HCT116 (cell line): ENCODE data around the gene C9orf78. TPM values are rescaled to one million over a fixed set of nuclear protein-coding genes. Genes with fewer than 3 reads are reported as not detected.

Source experiments
- ATAC-seq: fragments of 200-7000 bp; cut with Tn5 transposase; 2 replicates; pipeline ENCODE4 v1.9.1; 2020; ENCODE audit warnings: mild to moderate bottlenecking, moderate library complexity
- BruUV-seq: library from RNA; stranded (reverse); fragments of 400-500 nt; replicated peaks from 2 replicates; lab custom pipeline; 2021; lab: Mats Ljungman, UMichigan
- CTCF ChIA-PET: fragments of 300-600 bp; sonication (Branson Sonifier 250); formaldehyde crosslinking; loops from one replicate; lab custom pipeline; 2021; ENCODE audit warnings: antibody characterized with exemption; lab: Charles Lee
- POLR2A ChIA-PET: fragments of 300-600, 350-600 bp; sonication (Branson Sonifier 250); formaldehyde crosslinking; loops from one replicate; lab custom pipeline; 2021; ENCODE audit warnings: antibody characterized with exemption; lab: Charles Lee
- RAD21 ChIA-PET, 2 experiments: fragments of 300-600 bp; sonication (Branson Sonifier 250); formaldehyde crosslinking; loops; one replicate each; lab custom pipeline; 2023; ENCODE audit warnings: low total read pairs in 2 of 2; ENCODE audit not compliant: uncharacterized antibody in 2 of 2, unreplicated experiment in 2 of 2, low non-redundant PET in 1 of 2; lab: Charles Lee
- DNase-seq: peaks from one replicate; pipeline ENCODE4 v3.0.0-alpha.2; 2010; ENCODE audit warnings: low read depth, low spot score
- H2AFZ ChIP-seq: fragments of 200-600 bp; shearing (Covaris generic), sonication (generic); 2 replicates; pipeline ENCODE4 v1.6.1; 2017; ENCODE audit warnings: low read depth, mixed run types, mixed read lengths, antibody characterized with exemption, low read length; ENCODE audit not compliant: poor library complexity, severe bottlenecking
- H3K27ac ChIP-seq: 2 replicates; pipeline ENCODE4 v1.5.1; 2012; ENCODE audit warnings: low read depth, low read length
- H3K27me3 ChIP-seq: fragments of 200-600 bp; sonication (generic); 2 replicates; pipeline ENCODE4 v1.6.1; 2016; ENCODE audit warnings: mixed run types, low read length, mixed read lengths; ENCODE audit not compliant: insufficient read depth
- H3K36me3 ChIP-seq, 2 experiments: fragments of 200-500 bp in 1 of 2; fragments of 200-600 bp in 1 of 2; sonication (Bioruptor generic) in 1 of 2; sonication (generic) in 1 of 2; 2 replicates each; pipeline versions ENCODE4 v1.5.1 to v1.6.1; 2014 to 2016; ENCODE audit warnings: low read length in 2 of 2, inconsistent platforms in 1 of 2, mixed read lengths in 1 of 2, mixed run types in 1 of 2; ENCODE audit not compliant: insufficient read depth in 2 of 2, control insufficient read depth in 1 of 2
- H3K4me1 ChIP-seq, 2 experiments: fragments of 200-600 bp in 1 of 2; sonication (generic) in 1 of 2; 2 replicates each; pipeline versions ENCODE4 v1.5.1 to v1.6.1; 2012 to 2017; ENCODE audit warnings: low read length in 2 of 2, inconsistent platforms in 1 of 2, mild to moderate bottlenecking in 1 of 2, mixed read lengths in 1 of 2, mixed run types in 1 of 2, moderate library complexity in 1 of 2; ENCODE audit not compliant: insufficient read depth in 2 of 2, control insufficient read depth in 1 of 2
- H3K4me2 ChIP-seq: fragments of 200-600 bp; sonication (generic); 2 replicates; pipeline ENCODE4 v1.6.1; 2017; ENCODE audit warnings: mixed run types, low read length, mixed read lengths
- H3K4me3 ChIP-seq, 2 experiments: fragments of 200-600 bp in 1 of 2; sonication (generic) in 1 of 2; replicated peaks in 1 of 2; 2 replicates each; pipeline ENCODE4 v1.5.1; 2011 to 2016; ENCODE audit warnings: low read length in 2 of 2, control low read depth in 1 of 2, low read depth in 1 of 2, mild to moderate bottlenecking in 1 of 2, mixed read lengths in 1 of 2, mixed run types in 1 of 2
- H3K79me2 ChIP-seq: fragments of 200-600 bp; sonication (generic); 2 replicates; pipeline ENCODE4 v1.6.1; 2017; ENCODE audit warnings: mild to moderate bottlenecking, mixed run types, low read length, moderate library complexity, mixed read lengths; ENCODE audit not compliant: insufficient read depth
- H3K9ac ChIP-seq: fragments of 200-600 bp; sonication (generic); 2 replicates; pipeline ENCODE4 v1.6.1; 2016; ENCODE audit warnings: low read length, mixed read lengths
- H3K9me2 ChIP-seq: fragments of 200-600 bp; sonication (generic), shearing (Covaris generic); 2 replicates; pipeline ENCODE4 v1.6.1; 2017; ENCODE audit warnings: mixed run types, mild to moderate bottlenecking, moderate library complexity; ENCODE audit not compliant: insufficient read depth
- H3K9me3 ChIP-seq, 2 experiments: fragments of 200-500 bp in 1 of 2; fragments of 200-600 bp in 1 of 2; sonication (Bioruptor generic) in 1 of 2; sonication (generic) in 1 of 2; 2 replicates each; pipeline ENCODE4 v1.6.1; 2014 to 2017; ENCODE audit warnings: low read length in 2 of 2, mixed read lengths in 2 of 2, inconsistent platforms in 1 of 2, low read depth in 1 of 2, mild to moderate bottlenecking in 1 of 2, mixed run types in 1 of 2, moderate library complexity in 1 of 2; ENCODE audit not compliant: control insufficient read depth in 1 of 2, insufficient read depth in 1 of 2
- H4K20me1 ChIP-seq: fragments of 200-600 bp; sonication (generic), shearing (Covaris generic); 2 replicates; pipeline ENCODE4 v1.6.1; 2017; ENCODE audit warnings: mixed run types, mild to moderate bottlenecking, moderate library complexity; ENCODE audit not compliant: insufficient read depth
- CBX3 ChIP-seq: IDR thresholded peaks from 2 replicates; pipeline ENCODE4 v1.6.1; 2012; ENCODE audit warnings: low read depth
- CEBPB ChIP-seq: IDR thresholded peaks from 2 replicates; pipeline ENCODE4 v1.6.1; 2012; ENCODE audit warnings: low read depth
- CTCF ChIP-seq, 3 experiments: fragments of 200-600 bp in 1 of 3; sonication (generic) in 1 of 3; IDR thresholded peaks in 2 of 3; conservative IDR thresholded peaks in 1 of 3; 2 replicates each; pipeline ENCODE4 v1.5.1; 2012 to 2017; ENCODE audit warnings: low read depth in 2 of 3, low read length in 2 of 3, antibody characterized with exemption in 1 of 3, borderline replicate concordance in 1 of 3, control low read depth in 1 of 3, mild to moderate bottlenecking in 1 of 3, mixed read lengths in 1 of 3, mixed run types in 1 of 3, moderate library complexity in 1 of 3; ENCODE audit not compliant: insufficient read depth in 1 of 3
- EGR1 ChIP-seq: IDR thresholded peaks from 2 replicates; pipeline ENCODE4 v1.6.1; 2012; ENCODE audit warnings: low read depth
- ELF1 ChIP-seq: IDR thresholded peaks from 2 replicates; pipeline ENCODE4 v1.6.1; 2012; ENCODE audit warnings: low read depth, borderline replicate concordance
- EZH2 ChIP-seq: fragments of 200-600 bp; sonication (generic); IDR thresholded peaks from 2 replicates; pipeline ENCODE4 v1.6.1; 2017; ENCODE audit warnings: antibody characterized with exemption, mixed run types
- EZH2phosphoT487 ChIP-seq: fragments of 200-600 bp; IDR thresholded peaks from 2 replicates; pipeline ENCODE4 v1.6.1; 2018; ENCODE audit warnings: antibody characterized with exemption, borderline replicate concordance
- FOSL1 ChIP-seq: IDR thresholded peaks from 2 replicates; pipeline ENCODE4 v1.6.1; 2012; ENCODE audit warnings: low read depth
- JUND ChIP-seq: IDR thresholded peaks from 2 replicates; pipeline ENCODE4 v1.6.1; 2012
- MAX ChIP-seq: IDR thresholded peaks from 2 replicates; pipeline ENCODE4 v1.6.1; 2012
- POLR2A ChIP-seq: IDR thresholded peaks from 2 replicates; pipeline ENCODE4 v1.7.0; 2011; ENCODE audit warnings: borderline replicate concordance; ENCODE audit not compliant: insufficient read depth, insufficient read length; ENCODE audit errors: extremely low read depth
- POLR2AphosphoS5 ChIP-seq: IDR thresholded peaks from 2 replicates; pipeline ENCODE4 v1.6.1; 2011; ENCODE audit warnings: mild to moderate bottlenecking, low read depth, low read length, moderate library complexity
- REST ChIP-seq: IDR thresholded peaks from 2 replicates; pipeline ENCODE4 v1.6.1; 2012; ENCODE audit warnings: low read depth
- SIN3A ChIP-seq: IDR thresholded peaks from 2 replicates; pipeline ENCODE4 v1.6.1; 2012; ENCODE audit warnings: low read depth
- SP1 ChIP-seq: IDR thresholded peaks from 2 replicates; pipeline ENCODE4 v1.6.1; 2012; ENCODE audit warnings: low read depth
- YY1 ChIP-seq: IDR thresholded peaks from 2 replicates; pipeline ENCODE4 v1.6.1; 2011; ENCODE audit warnings: low read length, low read depth, moderate library complexity, mild to moderate bottlenecking; ENCODE audit not compliant: insufficient replicate concordance; ENCODE audit errors: extremely low read depth
- ZBTB33 ChIP-seq: IDR thresholded peaks from 2 replicates; pipeline ENCODE4 v1.6.1; 2011; ENCODE audit warnings: mild to moderate bottlenecking, low read length, moderate library complexity; ENCODE audit not compliant: insufficient replicate concordance; ENCODE audit errors: extremely low read depth
- ZFX ChIP-seq: fragments of 450-650 bp; IDR thresholded peaks from 2 replicates; pipeline ENCODE4 v1.6.1; 2017
- intact Hi-C: fragments of 100-400 bp; cut with micrococcal nuclease; formaldehyde crosslinking; loops from 2 replicates; pipeline ENCODE4 v1.10.0; 2022
- total RNA-seq: library from RNA; stranded (reverse); gene quantifications from one replicate; pipeline ENCODE4 v1.2.1, GENCODE V29; 2021; ENCODE audit not compliant: unreplicated experiment

The C9orf78 gene
- total RNA-seq, 1 experiment from 2014 or later: 41.4 TPM

GRCh38 chr9:129871046-129871445 is 36.0 kb upstream of the C9orf78 start:
- Histone ChIP-seq H3K27me3 (no peaks in the 10 kb centered on the region), H3K4me2 (no peak overlapping the region), H3K4me3 (no peak overlapping the region), H3K9ac (no peak overlapping the region), H3K79me2 (no peaks in the 10 kb centered on the region)
- intact Hi-C loops: no loop called here
- TF ChIP-seq CEBPB (no peak), ZBTB33 (no peak), JUND (no peak), CTCF (IDR thresholded peaks at IDR 0.05 in 2 of 3, conservative IDR thresholded peaks at IDR 0.05 in 1 of 3; ENCODE audit: borderline replicate concordance in 1 of 3, insufficient read depth in 1 of 3, low read depth in 2 of 3, low read length in 2 of 3) (no peak), POLR2A (no peak), ZFX (no peak), REST (no peak), ELF1 (no peak), YY1 (no peak), CBX3 (no peak), SP1 (no peak), SIN3A (no peak), MAX (no peak), FOSL1 (no peak), EZH2phosphoT487 (no peak), POLR2AphosphoS5 (no peak), EGR1 (no peak), EZH2 (no peak)
- TF ChIP-seq, all 23 proteins: peak for 0
- Histone ChIP-seq H3K27ac (no peak overlapping the region), H4K20me1 (no peaks in the 10 kb centered on the region), H3K4me1 (no peaks in the 10 kb centered on the region), H2AFZ (no peak overlapping the region), H3K9me2 (no peaks in the 10 kb centered on the region), H3K9me3 (no peaks in the 10 kb centered on the region), H3K36me3 (no peaks in the 10 kb centered on the region)
- DNase-seq (no peak), ATAC-seq (no peak)
- CTCF ChIA-PET: no interaction called here
- BruUV-seq: no TSS peak
- RAD21 ChIA-PET: no interaction called here
- POLR2A ChIA-PET: no interaction called here
